Peyer's patch (tissue), 4 donors: ENCODE measurements around the gene EDN3.

Experiments
- POLR2A ChIP-seq, 2 donors: fragments of 450-650 bp; IDR thresholded peaks; one replicate each; pipeline ENCODE4 v1.5.1; 2017; ENCODE audit warnings: antibody characterized with exemption in 2 of 2, mild to moderate bottlenecking in 2 of 2, moderate library complexity in 2 of 2
- TF ChIP-seq, protein P1 (sequence below), 6 experiments: fragments of 450-650 bp in 4 of 6; fragments of 200-600 bp in 2 of 6; sonication (generic) in 1 of 6; IDR thresholded peaks; one replicate each; pipeline ENCODE4 v1.5.1; 2017 to 2019; ENCODE audit warnings: antibody characterized with exemption in 6 of 6, mild to moderate bottlenecking in 3 of 6, moderate library complexity in 1 of 6

DNA sequence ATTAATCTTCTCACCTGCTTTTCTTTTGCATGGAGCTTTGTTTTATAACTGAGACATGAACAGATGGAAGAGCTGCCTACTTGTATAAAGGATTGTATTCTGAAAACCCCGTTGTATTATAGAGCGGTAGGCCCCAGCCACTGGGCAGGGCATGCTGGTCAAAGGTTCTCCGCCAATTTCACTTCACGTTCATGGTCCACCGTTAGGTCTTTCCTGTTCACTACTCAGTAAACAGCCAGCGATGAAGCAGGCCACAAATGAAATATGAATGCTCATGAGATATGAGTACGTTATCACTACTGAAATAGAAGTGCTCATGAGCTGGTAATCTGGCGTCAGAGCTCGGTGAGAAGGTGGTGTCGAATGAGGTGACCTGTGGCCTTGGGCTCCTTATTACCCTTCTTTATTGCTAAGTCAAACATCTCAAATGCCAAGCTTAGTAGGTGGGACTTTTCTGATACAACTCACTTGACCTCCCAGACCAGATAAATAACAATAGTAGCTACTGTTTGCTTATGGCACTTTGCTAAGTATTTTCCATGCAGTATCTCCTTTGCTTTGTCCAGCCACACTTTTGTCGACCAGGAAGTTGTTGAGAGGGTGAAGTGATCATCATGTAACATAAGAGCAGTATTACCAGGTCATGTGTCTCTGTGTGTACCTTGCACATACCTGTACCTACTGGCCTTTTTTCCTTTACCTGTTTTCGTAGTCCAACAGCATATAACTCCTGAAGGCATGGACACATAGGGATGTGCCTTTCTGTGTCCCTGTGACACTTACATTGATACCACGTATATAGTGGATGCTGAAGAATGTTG, 16.7 kb downstream of the EDN3 start:
- TF ChIP-seq POLR2A (IDR thresholded peaks at IDR 0.05), result peak; percentile 33 to 41
- TF ChIP-seq, protein P1, sequence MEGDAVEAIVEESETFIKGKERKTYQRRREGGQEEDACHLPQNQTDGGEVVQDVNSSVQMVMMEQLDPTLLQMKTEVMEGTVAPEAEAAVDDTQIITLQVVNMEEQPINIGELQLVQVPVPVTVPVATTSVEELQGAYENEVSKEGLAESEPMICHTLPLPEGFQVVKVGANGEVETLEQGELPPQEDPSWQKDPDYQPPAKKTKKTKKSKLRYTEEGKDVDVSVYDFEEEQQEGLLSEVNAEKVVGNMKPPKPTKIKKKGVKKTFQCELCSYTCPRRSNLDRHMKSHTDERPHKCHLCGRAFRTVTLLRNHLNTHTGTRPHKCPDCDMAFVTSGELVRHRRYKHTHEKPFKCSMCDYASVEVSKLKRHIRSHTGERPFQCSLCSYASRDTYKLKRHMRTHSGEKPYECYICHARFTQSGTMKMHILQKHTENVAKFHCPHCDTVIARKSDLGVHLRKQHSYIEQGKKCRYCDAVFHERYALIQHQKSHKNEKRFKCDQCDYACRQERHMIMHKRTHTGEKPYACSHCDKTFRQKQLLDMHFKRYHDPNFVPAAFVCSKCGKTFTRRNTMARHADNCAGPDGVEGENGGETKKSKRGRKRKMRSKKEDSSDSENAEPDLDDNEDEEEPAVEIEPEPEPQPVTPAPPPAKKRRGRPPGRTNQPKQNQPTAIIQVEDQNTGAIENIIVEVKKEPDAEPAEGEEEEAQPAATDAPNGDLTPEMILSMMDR (IDR thresholded peaks at IDR 0.05), result peak in 1 of 6 experiments; percentile 6
